ENCODE data around the gene CMTM5.

DNA sequence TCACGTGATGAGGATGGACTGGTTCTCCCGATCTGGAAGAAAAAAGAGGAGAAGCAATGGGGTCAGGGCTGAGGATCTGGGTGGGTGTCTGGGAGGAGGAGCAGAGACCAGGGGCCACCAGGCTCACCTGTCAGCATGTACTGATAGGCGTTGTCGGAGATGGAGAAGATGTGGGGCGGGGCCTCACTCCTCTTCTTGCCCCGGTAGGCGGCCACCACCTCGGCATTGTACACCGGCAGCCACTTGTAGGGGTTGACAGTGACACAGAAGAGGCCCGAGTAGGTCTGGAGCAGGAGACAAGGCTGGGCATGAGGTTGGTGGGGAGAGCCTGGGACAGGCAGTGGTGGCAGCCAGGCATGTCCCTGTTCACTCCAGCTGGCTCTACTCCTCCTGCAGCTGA, 28.2 kb downstream of the CMTM5 start:
- TF ChIP-seq EZH2phosphoT487 (IDR thresholded peaks at IDR 0.05; ENCODE audit: low read depth) (no peak), CTCF (IDR thresholded peaks at IDR 0.05; ENCODE audit: low read depth, low read length) (no peak)

Data from OCI-LY3 (cell line).